NCI-H82 (cell line): Measurements from ENCODE around the gene NQO1.
"Not testable (repeated sequence)": the region's sequence is repeated elsewhere in the genome, so short reads cannot be mapped to it uniquely, and the experiment has no call there.

ENCODE experiments used
- DNase-seq: peaks from one replicate; lab custom pipeline; 2025; lab: John Stamatoyannopoulos, UW

NQO1 gene

DNA sequence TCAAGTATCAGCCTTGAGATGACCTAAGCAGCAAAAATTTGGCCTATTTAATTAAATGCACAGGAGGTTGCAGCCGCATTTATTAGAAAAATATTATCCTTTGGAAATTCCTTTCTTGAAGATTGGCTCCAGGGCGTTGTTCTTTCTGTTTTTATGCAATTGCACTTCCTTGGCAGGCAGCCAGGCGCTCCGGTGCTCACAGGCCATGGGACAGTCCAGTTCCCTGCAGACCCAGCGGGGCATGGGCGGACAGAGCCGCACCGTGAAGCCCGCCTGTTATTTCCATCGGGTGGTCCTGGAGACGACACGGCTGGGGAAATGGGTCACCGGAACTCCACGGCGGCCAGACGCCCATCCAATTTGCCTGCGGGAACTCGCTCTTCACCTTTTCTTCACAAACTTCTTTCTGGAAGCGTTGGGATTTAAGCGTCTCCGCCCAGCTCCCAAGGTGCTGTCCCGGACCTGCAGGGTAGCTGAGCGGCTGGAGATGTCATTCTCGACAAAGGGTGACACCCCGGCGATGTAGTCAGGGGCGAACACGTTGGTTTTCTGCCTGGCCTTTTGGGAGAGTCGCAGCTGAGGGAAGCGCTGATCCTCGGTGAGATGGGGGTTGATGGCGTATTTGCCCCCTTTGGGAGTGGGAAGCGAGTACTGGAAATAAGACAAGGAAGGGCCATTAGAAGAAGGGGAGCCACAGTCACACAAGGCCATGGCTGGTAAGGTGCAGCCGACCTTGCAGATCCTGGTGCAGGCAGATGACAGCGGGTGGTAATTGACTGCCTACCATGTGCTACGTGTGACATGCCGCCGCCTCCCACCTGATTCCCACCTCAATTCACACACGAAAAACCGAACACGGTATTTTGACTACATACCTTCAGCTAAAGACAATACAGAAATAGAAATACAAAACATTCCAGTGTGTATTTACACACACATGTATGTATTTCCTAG lies 15.9 kb upstream of the NQO1 start:
- DNase-seq: no peak

GRCh38 chr16:69741519-69741918 lies 15.2 kb upstream of the NQO1 start:
- DNase-seq: no peak

GRCh38 chr16:69732101-69732500 lies 5.7 kb upstream of the NQO1 start:
- no peak for DNase-seq

GRCh38 chr16:69731280-69731679 lies 4.9 kb upstream of the NQO1 start:
- DNase-seq: not testable (repeated sequence)

DNA sequence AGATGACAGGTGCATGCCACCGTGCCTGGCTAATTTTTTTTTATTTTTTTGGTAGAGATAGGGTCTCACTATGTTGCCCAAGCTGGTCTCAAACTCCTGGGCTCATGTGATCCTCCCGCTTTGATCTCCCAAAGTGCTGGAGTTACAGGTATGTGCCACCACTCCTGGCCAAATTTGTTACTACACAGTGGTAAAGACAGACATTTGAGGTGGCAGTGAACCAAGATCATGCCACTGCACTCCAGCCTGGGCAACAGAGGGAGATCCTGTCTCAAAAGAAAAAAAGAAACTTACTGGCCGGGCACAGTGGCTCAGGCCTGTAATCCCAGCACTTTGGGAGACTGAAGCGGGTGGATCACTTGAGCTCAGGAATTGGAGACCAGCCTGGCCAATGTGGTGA lies 2.7 kb upstream of the NQO1 start:
- DNase-seq: not testable (repeated sequence)

DNA sequence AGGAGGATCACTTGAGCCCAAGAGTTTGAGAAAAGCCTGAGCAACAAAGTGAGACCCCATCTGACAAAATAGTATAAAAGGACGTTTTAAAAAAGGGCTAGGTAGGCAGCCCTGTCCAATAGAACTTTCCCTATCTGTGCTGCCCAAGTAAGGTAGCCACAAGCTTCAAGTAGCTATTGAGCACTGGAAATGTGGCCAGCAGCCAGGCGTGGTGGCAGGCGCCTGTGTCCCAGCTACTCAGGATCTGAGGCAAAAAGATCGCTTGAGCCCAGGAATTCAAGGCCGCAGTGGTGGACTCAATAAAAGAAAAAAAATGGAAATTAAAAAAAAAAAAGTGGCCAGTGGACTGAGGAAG lies 1.5 kb upstream of the NQO1 start:
- DNase-seq: no peak

DNA sequence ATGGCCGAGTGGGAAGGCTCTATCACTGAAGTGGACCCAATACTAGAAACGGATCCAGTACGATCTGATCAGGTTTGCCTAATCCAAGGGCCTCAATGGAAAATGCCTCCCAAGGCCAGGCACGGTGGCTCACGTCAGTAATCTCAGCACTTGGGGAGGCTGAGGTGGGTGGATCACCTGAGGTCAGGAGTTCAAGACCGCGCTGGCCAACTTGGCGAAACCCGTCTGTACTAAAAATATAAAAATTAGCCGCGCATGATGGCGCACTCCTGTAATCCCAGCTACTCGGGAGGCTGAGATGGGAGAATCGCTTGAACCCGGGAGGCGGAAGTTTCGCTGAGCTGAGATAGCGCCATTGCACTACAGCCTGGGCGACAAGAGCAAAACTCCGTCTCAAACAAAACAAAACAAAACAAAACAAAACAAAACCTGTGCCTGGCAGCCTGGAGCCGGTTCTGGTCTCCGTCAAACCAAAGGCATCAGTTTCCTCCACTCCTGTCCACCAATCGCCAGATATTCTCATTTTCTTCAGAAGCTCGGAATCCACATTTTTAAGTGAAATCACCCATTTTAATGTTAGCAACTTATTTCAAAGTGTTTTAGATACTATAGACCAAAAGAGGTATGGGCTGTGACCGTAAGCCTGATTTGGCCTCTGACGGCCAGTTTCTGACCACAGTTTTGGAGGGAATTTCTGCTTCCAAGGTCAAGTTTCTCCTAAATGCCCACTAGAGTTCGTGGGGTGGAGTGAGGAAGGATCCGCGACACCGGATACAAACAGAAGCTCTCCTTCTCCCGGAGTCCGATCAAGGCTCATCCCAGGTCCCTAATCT lies 664 bp downstream of the NQO1 start:
- no peak for DNase-seq

GRCh38 chr16:69724981-69725479 lies 1.3 kb downstream of the NQO1 start:
- no peak for DNase-seq

DNA sequence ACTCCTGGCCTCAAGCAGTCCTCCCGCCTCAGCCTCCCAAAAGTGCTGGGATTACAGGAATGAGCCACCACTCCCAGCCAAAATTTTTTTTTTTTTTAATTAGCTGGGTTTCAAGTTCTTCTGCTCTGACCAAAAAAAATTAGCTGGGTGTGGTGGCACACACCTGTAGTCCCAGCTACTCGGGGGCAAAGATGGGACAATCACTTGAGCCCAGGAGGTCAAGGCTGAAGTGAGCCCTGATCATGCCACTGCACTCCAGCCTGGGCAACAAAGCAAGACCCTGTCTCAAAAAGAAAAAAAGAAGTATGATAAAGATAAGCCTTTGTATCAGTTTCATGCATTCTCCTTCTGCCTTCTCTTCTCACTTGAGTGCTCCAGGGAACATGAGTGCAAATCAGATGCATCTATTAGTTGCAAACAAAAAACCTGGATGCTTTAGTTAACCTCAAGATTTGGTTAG lies 1.9 kb downstream of the NQO1 start:
- no peak for DNase-seq

- DNase-seq: no peak
Measured at GRCh38 chr16:69721441-69721957, 4.9 kb downstream of the NQO1 start.

DNA sequence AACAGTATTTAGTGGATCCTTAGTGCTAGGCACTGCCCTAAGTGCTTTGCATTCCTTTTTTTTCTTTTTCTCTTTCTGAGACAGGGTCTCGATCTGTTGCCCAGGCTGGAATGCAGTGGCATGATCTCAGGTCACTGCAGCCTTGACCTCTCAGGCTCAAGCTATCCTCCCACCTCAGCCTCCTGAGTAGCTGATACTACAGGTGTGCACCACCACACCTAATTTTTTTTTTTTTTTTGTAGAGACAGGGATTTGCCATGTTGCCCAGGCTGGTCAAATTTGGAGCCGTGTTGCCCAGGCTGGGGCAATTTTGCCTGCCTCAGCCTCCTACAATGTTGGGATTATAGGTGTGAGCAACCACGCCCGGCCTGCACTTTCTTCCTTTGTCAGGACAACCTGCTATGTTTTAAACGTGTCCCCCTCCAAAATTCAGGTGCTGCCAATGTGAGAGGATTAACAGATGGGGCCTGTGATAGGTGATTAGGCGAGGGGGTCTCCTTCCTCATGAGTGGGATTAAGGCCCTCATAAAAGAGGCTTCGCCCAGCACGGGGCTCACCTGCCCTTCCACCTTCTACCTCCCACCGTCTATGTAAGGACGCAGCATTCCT lies 5.4 kb downstream of the NQO1 start:
- no peak for DNase-seq

- DNase-seq: no peak
Measured at GRCh38 chr16:69718111-69718764, 8.1 kb downstream of the NQO1 start.

- DNase-seq: no peak
Measured at GRCh38 chr16:69717066-69717465, 9.3 kb downstream of the NQO1 start.

DNA sequence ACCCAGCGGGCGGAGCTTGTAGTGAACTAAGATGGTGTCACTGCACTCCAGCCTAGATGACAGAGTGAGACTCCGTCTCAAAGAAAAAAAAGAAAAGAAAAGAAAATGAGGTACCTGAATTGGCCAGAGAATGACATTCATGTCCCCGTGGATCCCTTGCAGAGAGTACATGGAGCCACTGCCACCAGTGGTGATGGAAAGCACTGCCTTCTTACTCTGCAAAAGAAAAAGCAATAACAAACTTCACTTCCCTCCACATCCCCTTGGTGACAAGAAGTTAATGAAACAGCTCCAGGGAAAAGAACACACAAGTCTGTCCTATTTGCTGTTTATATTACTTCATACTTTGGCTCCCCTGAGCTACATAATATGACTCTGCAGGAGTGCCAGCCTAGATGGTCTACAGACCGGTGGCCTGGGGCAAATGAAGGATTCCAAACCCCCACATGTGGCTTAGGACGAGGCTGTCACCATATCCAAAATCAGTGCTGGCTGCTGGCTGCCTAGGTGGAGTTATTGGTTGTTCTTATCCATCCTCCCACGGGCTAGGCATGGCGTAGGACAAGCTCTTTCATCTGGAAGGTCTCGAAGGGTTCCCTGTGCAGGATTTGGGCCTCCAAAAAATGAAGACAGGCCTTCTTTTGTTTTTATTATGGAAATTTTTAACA lies 13.3 kb downstream of the NQO1 start:
- no peak for DNase-seq

DNA sequence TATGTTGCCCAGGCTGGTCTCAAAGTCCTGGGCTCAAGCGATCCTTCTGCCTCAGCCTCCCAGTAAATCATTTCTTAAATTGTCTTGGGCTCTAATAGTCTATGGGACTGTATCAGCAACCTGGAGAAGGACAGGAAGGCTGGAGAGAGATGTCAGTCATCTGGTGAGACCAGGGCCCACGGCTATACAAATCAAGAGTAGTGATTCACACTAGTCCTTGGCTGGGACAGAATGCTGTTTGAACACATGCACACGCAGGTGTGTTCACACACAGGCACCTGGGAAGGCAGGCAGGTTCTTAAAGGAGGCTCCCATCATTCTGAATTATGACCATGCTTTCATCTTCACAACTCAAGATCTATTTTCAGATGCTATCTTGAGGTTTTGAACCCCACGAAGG lies 14.1 kb downstream of the NQO1 start:
- DNase-seq: no peak

GRCh38 chr16:69711115-69711740 lies 15.1 kb downstream of the NQO1 start:
- DNase-seq: no peak

- peak; percentile 88 for DNase-seq
Measured at GRCh38 chr16:69709456-69710084, 16.8 kb downstream of the NQO1 start.

- DNase-seq: no peak
Measured at GRCh38 chr16:69707920-69708683, 18.3 kb downstream of the NQO1 start.

- no peak for DNase-seq
Measured at GRCh38 chr16:69706975-69707340, 19.4 kb downstream of the NQO1 start.
